Thoracic aorta (tissue), 2 donors: ENCODE results near the gene MEIS2. TPM values are rescaled to one million over a fixed set of nuclear protein-coding genes. Genes with fewer than 3 reads are reported as not detected.
A peak's percentile ranks its signal among the peaks of the same experiment; 100 is the strongest.

Experiments
- ATAC-seq: fragments of 150-250 bp; one replicate; pipeline ENCODE4 v1.8.0; 2017; ENCODE audit warnings: low read depth; ENCODE audit not compliant: insufficient number of reproducible peaks, low FRiP score
- DNase-seq: peaks from one replicate; pipeline ENCODE4 v3.0.0-alpha.2; 2020; ENCODE audit warnings: low spot score
- H3K27ac ChIP-seq, 2 donors: fragments of 200-600 bp; sonication (generic); 1 replicate in 1 of 2; 2 replicates in 1 of 2; pipeline ENCODE4 v1.5.1; 2016; ENCODE audit warnings: mild to moderate bottlenecking in 2 of 2, moderate library complexity in 2 of 2
- H3K27me3 ChIP-seq: fragments of 200-600 bp; sonication (generic); replicated peaks from 2 replicates; pipeline ENCODE4 v1.6.0; 2016; ENCODE audit warnings: mild to moderate bottlenecking; ENCODE audit not compliant: insufficient read depth
- H3K36me3 ChIP-seq: fragments of 200-600 bp; sonication (generic); one replicate; pipeline ENCODE4 v1.5.1; 2016
- H3K4me1 ChIP-seq, 2 donors: fragments of 200-600 bp; sonication (generic); 1 replicate in 1 of 2; 2 replicates in 1 of 2; pipeline versions ENCODE4 v1.5.1 to v1.6.0; 2016; ENCODE audit warnings: low read depth in 2 of 2, mild to moderate bottlenecking in 1 of 2; ENCODE audit not compliant: control insufficient read depth in 1 of 2
- H3K4me3 ChIP-seq: fragments of 200-600 bp; sonication (generic); 2 replicates; pipeline ENCODE4 v1.5.1; 2016; ENCODE audit warnings: mild to moderate bottlenecking
- H3K9me3 ChIP-seq: fragments of 200-600 bp; sonication (generic); 2 replicates; pipeline ENCODE4 v1.5.1; 2016
- CTCF ChIP-seq: fragments of 200-600 bp; sonication (generic); IDR thresholded peaks from one replicate; pipeline ENCODE4 v1.5.1; 2019; ENCODE audit warnings: antibody characterized with exemption
- total RNA-seq, 2 donors: library from RNA; depleted of rRNA; stranded (reverse); fragments of >200 nt; gene quantifications; one replicate each; pipeline versions ENCODE4 v1.1.0 to v1.2.3, GENCODE V29; 2016

The MEIS2 gene
- total RNA-seq, 2 donors from 2014 or later = 46.4 to 57.2 TPM

GRCh38 chr15:37109872-37110572 is 9.7 kb upstream of the MEIS2 start:
- TF ChIP-seq CTCF = no peak
- DNase-seq (no peak), ATAC-seq (no peak)
- no peaks in the 10 kb centered on the region for H3K36me3 ChIP-seq
- peaks cover 0 to 10% of the 10 kb centered on the region in 2 donors for H3K4me1 ChIP-seq
- H3K9me3 ChIP-seq = no peaks in the 10 kb centered on the region
- H3K27ac ChIP-seq = no peak overlapping the region
- peak overlapping the region; percentile 75 for H3K4me3 ChIP-seq
- H3K27me3 ChIP-seq = no peaks in the 10 kb centered on the region

GRCh38 chr15:37109168-37109871 is 9.0 kb upstream of the MEIS2 start:
- DNase-seq (no peak), ATAC-seq (no peak)
- H3K4me3 ChIP-seq = no peak overlapping the region
- no peaks in the 10 kb centered on the region for H3K36me3 ChIP-seq
- H3K4me1 ChIP-seq = peaks cover 0 to 10% of the 10 kb centered on the region in 2 donors
- H3K9me3 ChIP-seq = no peaks in the 10 kb centered on the region
- no peak overlapping the region for H3K27ac ChIP-seq
- TF ChIP-seq CTCF = no peak
- no peaks in the 10 kb centered on the region for H3K27me3 ChIP-seq

GRCh38 chr15:37108381-37109167 is 8.2 kb upstream of the MEIS2 start:
- Histone ChIP-seq H3K9me3 (no peaks in the 10 kb centered on the region), H3K27me3 (no peaks in the 10 kb centered on the region), H3K27ac (no peak overlapping the region), H3K4me1 (peaks cover 0 to 10% of the 10 kb centered on the region in 2 donors), H3K4me3 (no peak overlapping the region), H3K36me3 (no peaks in the 10 kb centered on the region)
- no peak for TF ChIP-seq CTCF
- ATAC-seq = no peak
- DNase-seq = no peak

GRCh38 chr15:37107744-37108380 is 7.5 kb upstream of the MEIS2 start:
- no peak overlapping the region for H3K4me3 ChIP-seq
- no peak for ATAC-seq
- DNase-seq = no peak
- H3K9me3 ChIP-seq = no peaks in the 10 kb centered on the region
- H3K27me3 ChIP-seq = no peaks in the 10 kb centered on the region
- no peak overlapping the region for H3K27ac ChIP-seq
- peaks cover 0 to 10% of the 10 kb centered on the region in 2 donors for H3K4me1 ChIP-seq
- TF ChIP-seq CTCF = no peak
- no peaks in the 10 kb centered on the region for H3K36me3 ChIP-seq
